Keratinocyte (primary cell): ENCODE data around the gene HAPLN1. TPM values are rescaled to one million over a fixed set of nuclear protein-coding genes. Genes with fewer than 3 reads are reported as not detected.

Experiments used
- DNase-seq: peaks from one replicate; pipeline ENCODE4 v3.0.0-alpha.2; 2011; ENCODE audit warnings: low read depth, missing footprints, low spot score
- FAIRE-seq: peaks from 2 replicates; lab custom pipeline; 2011; peaks lifted over from hg19 to GRCh38; lab: Jason Lieb, UNC
- H2AFZ ChIP-seq: 2 replicates; pipeline ENCODE4 v1.6.0; 2012; ENCODE audit warnings: low read length, control low read depth, inconsistent platforms; ENCODE audit not compliant: control insufficient read depth
- H3K27ac ChIP-seq: 2 replicates; pipeline ENCODE4 v1.5.1; 2011; ENCODE audit warnings: low read length; ENCODE audit not compliant: control insufficient read depth, insufficient read depth
- H3K27me3 ChIP-seq: 3 replicates; pipeline ENCODE4 v1.6.0; 2011; ENCODE audit warnings: low read length; ENCODE audit not compliant: control insufficient read depth, insufficient read depth; ENCODE audit errors: extremely low read depth
- H3K36me3 ChIP-seq, 2 experiments: 2 replicates in 1 of 2; 3 replicates in 1 of 2; pipeline ENCODE4 v1.5.1; 2011; ENCODE audit warnings: low read length in 2 of 2, mild to moderate bottlenecking in 1 of 2; ENCODE audit not compliant: control insufficient read depth in 2 of 2, insufficient read depth in 2 of 2; ENCODE audit errors: extremely low read depth in 1 of 2
- H3K4me1 ChIP-seq: 3 replicates; pipeline ENCODE4 v1.5.1; 2011; ENCODE audit warnings: low read length; ENCODE audit not compliant: control insufficient read depth, insufficient read depth; ENCODE audit errors: extremely low read depth
- H3K4me2 ChIP-seq: 3 replicates; pipeline ENCODE4 v1.6.0; 2011; ENCODE audit warnings: low read depth, low read length; ENCODE audit not compliant: control insufficient read depth, insufficient read depth; ENCODE audit errors: extremely low read depth
- H3K4me3 ChIP-seq, 3 experiments: fragments of 200-600 bp in 1 of 3; sonication (generic) in 1 of 3; 2 replicates in 2 of 3; 3 replicates in 1 of 3; pipeline ENCODE4 v1.5.1; 2011 to 2016; ENCODE audit warnings: low read length in 3 of 3, mild to moderate bottlenecking in 3 of 3, control low read depth in 2 of 3, inconsistent platforms in 1 of 3, low read depth in 1 of 3, mixed read lengths in 1 of 3, mixed run types in 1 of 3, moderate library complexity in 1 of 3; ENCODE audit not compliant: control insufficient read depth in 2 of 3, insufficient read depth in 2 of 3; ENCODE audit errors: extremely low read depth in 1 of 3
- H3K79me2 ChIP-seq: 2 replicates; pipeline ENCODE4 v1.6.0; 2012; ENCODE audit warnings: low read length; ENCODE audit not compliant: control insufficient read depth, insufficient read depth
- H3K9ac ChIP-seq: 3 replicates; pipeline ENCODE4 v1.6.0; 2011; ENCODE audit warnings: low read length; ENCODE audit not compliant: control insufficient read depth, insufficient read depth; ENCODE audit errors: extremely low read depth
- H3K9me1 ChIP-seq: 3 replicates; pipeline ENCODE4 v1.6.0; 2011; ENCODE audit warnings: low read length; ENCODE audit not compliant: control insufficient read depth, insufficient read depth; ENCODE audit errors: extremely low read depth
- H3K9me3 ChIP-seq: 2 replicates; pipeline ENCODE4 v1.5.1; 2012; ENCODE audit warnings: low read depth, low read length; ENCODE audit not compliant: control insufficient read depth
- H4K20me1 ChIP-seq: 3 replicates; pipeline ENCODE4 v1.6.0; 2011; ENCODE audit warnings: low read length; ENCODE audit not compliant: control insufficient read depth, insufficient read depth; ENCODE audit errors: extremely low read depth
- EZH2 ChIP-seq: IDR thresholded peaks from one replicate; pipeline ENCODE4 v1.6.1; 2012; ENCODE audit warnings: inconsistent platforms, mild to moderate bottlenecking, low read length, moderate library complexity
- dilution Hi-C: fragments of 300-500 bp; cut with MboI; formaldehyde crosslinking; loops from one replicate; pipeline ENCODE4 v1.7.0; 2020; ENCODE audit warnings: low sequenced_read_pairs; ENCODE audit not compliant: extremely low pct_ligation_motif_present
- polyA plus RNA-seq, 5 experiments: library from polyadenylated mRNA; depleted of rRNA in 3 of 5; stranded (reverse) in 3 of 5; stranded (forward) in 1 of 5; unstranded in 1 of 5; fragments of >200 nt; gene quantifications; 1 replicate in 1 of 5; 2 replicates in 3 of 5; 3 replicates in 1 of 5; pipeline versions ENCODE4 v1.2.1 to v1.2.3, GENCODE V29; 2011 to 2012; ENCODE audit warnings: missing spikeins in 2 of 5, low read depth in 1 of 5, low replicate concordance in 1 of 5
- TF ChIP-seq, protein P1 (sequence below), 3 experiments: IDR thresholded peaks in 1 of 3; conservative IDR thresholded peaks in 1 of 3; optimal IDR thresholded peaks in 1 of 3; 2 replicates in 2 of 3; 3 replicates in 1 of 3; pipeline versions ENCODE3 to v1.5.1; 2011; ENCODE audit warnings: low read length in 3 of 3, mild to moderate bottlenecking in 3 of 3, moderate library complexity in 2 of 3, control low read depth in 1 of 3, inconsistent platforms in 1 of 3; ENCODE audit not compliant: insufficient read depth in 2 of 3; ENCODE audit errors: extremely low read depth in 1 of 3

Gene HAPLN1
- polyA plus RNA-seq, 1 donor (not counting 4 experiments of a cell fraction or from before 2014, with no cell fraction given): not detected

DNA sequence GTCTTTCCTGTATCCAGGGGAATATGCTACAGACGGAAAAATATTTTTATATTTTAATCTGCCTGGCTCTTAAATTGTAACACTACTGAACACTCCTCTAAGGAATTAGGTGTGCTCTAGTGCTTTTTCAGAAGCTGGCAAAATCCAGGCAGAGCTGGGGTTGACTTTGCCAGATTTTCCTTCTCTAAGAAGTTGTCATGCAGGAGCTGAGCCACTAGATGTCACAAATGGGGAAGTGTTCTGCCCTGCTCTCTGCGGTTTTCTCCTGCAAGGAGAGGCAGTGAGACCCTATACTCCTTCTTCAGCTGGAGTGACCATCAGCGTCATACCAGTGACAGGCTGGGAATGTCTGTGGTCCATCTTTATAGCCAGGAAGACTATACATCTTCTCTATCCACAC is 112.5 kb downstream of the HAPLN1 start:
- H3K9me1 ChIP-seq: no peaks in the 10 kb centered on the region
- H3K79me2 ChIP-seq: no peaks in the 10 kb centered on the region
- DNase-seq (no peak), FAIRE-seq (peak; percentile 39)
- dilution Hi-C loops: no loop called here
- H4K20me1 ChIP-seq: no peaks in the 10 kb centered on the region
- no peaks in the 10 kb centered on the region for H3K27me3 ChIP-seq
- no peak overlapping the region for H3K4me2 ChIP-seq
- no peak overlapping the region for H3K27ac ChIP-seq
- no peaks in the 10 kb centered on the region for H3K36me3 ChIP-seq
- TF ChIP-seq EZH2: no peak
- TF ChIP-seq, protein P1, sequence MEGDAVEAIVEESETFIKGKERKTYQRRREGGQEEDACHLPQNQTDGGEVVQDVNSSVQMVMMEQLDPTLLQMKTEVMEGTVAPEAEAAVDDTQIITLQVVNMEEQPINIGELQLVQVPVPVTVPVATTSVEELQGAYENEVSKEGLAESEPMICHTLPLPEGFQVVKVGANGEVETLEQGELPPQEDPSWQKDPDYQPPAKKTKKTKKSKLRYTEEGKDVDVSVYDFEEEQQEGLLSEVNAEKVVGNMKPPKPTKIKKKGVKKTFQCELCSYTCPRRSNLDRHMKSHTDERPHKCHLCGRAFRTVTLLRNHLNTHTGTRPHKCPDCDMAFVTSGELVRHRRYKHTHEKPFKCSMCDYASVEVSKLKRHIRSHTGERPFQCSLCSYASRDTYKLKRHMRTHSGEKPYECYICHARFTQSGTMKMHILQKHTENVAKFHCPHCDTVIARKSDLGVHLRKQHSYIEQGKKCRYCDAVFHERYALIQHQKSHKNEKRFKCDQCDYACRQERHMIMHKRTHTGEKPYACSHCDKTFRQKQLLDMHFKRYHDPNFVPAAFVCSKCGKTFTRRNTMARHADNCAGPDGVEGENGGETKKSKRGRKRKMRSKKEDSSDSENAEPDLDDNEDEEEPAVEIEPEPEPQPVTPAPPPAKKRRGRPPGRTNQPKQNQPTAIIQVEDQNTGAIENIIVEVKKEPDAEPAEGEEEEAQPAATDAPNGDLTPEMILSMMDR (optimal IDR thresholded peaks at IDR 0.05 in 1 of 3, IDR thresholded peaks at IDR 0.05 in 1 of 3, conservative IDR thresholded peaks at IDR 0.05 in 1 of 3; ENCODE audit: extremely low read depth in 1 of 3, insufficient read depth in 2 of 3, low read length in 3 of 3): peak; percentile 28 to 63 (median 62)
- H3K9me3 ChIP-seq: no peaks in the 10 kb centered on the region
- H3K9ac ChIP-seq: no peak overlapping the region
- H2AFZ ChIP-seq: no peak overlapping the region
- no peak overlapping the region for H3K4me3 ChIP-seq
- H3K4me1 ChIP-seq: no peaks in the 10 kb centered on the region

DNA sequence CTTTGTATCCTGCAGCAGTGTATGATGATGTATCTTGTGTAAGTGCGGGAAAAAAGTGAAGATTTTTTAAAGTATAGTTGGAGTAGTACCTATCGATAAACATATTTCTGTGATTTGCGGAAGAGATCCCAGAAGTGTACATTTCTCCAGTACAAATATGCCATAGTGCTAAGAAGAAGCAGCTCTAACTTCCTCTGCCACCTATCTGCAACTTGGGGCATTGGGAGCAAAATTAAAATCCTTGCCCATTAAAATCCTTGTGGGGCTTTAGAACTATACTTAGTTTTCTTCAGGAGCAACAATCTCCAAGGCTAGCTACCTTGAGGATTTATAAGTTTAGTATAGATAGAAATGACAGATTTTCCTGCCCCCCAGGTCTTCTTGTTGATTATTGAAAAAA is 125.4 kb downstream of the HAPLN1 start:
- Histone ChIP-seq H3K79me2 (no peaks in the 10 kb centered on the region), H3K9me3 (no peaks in the 10 kb centered on the region), H3K36me3 (no peaks in the 10 kb centered on the region), H3K9me1 (no peaks in the 10 kb centered on the region), H3K27ac (no peak overlapping the region), H3K4me3 (no peak overlapping the region), H3K4me2 (no peak overlapping the region), H2AFZ (no peak overlapping the region), H3K27me3 (no peaks in the 10 kb centered on the region), H4K20me1 (no peaks in the 10 kb centered on the region), H3K9ac (no peak overlapping the region), H3K4me1 (no peaks in the 10 kb centered on the region)
- dilution Hi-C loops: no loop called here
- no peak for DNase-seq
- TF ChIP-seq, protein P1 (optimal IDR thresholded peaks at IDR 0.05 in 1 of 3, IDR thresholded peaks at IDR 0.05 in 1 of 3, conservative IDR thresholded peaks at IDR 0.05 in 1 of 3; ENCODE audit: extremely low read depth in 1 of 3, insufficient read depth in 2 of 3, low read length in 3 of 3): peak in 1 of 3 experiments; percentile 31
- TF ChIP-seq EZH2: no peak
- no peak for FAIRE-seq
